Measurements from ENCODE around the gene GOLGA5.
"Not testable (repeated sequence)": the region's sequence is repeated elsewhere in the genome, so short reads cannot be mapped to it uniquely, and the experiment has no call there.

GOLGA5 gene

GRCh38 chr14:92793709-92794546 lies at the start of gene GOLGA5:
Gene GOLGA5, plus strand, starts transcription at chr14:92794305. Its CDS starts 3,133 bp downstream, at chr14:92797438.
- peak; percentile 97 for DNase-seq

GRCh38 chr14:92747701-92748258 lies 46.3 kb upstream of the GOLGA5 start:
- no peak for DNase-seq

DNA sequence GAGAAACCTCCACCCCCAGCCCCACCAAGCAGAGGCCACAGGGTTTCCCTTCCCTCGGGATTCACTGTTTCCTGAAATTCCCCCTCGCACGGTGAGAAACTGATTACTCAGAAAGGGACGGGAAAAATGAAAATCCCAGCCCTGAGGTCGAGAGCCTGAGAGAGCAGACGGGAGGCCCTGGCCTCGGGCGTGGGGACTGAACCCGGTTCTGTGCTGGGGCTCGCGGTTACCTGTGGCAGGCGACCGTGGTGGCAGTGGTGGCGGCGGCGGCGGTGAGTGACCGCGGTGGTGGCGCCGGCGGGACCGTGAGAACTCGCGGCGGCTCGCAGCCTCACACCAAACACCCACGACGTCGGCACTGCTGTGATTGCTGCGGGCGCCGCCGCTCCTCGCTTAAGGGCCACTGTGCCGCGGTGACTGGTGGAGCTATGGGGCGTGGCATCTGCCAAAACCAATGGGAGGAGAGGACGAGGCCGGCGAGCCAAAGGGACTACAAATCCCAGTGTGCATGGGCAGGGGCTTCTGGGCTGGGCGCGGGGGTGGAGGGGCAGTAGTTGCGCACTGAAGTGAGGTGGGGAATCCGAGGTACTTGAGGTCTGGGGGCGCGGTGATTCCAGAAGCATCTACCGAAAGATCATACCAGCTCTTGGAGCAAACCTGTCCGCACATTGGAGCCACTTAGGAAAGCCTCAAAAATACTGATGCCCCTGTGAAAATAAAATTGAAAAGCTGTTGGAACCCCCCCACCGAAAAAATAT lies 45.7 kb upstream of the GOLGA5 start, which contains the start of gene LGMN:
Gene LGMN, minus strand, starts transcription at position 369 of the 758 bp plus-strand sequence. CDS start 15,841 bp downstream, outside the sequence.
- peak; percentile 94 for DNase-seq

GRCh38 chr14:92750222-92750728 lies 43.8 kb upstream of the GOLGA5 start:
- not testable (repeated sequence) for DNase-seq

- DNase-seq, result no peak
Measured at GRCh38 chr14:92750994-92751400, 43.1 kb upstream of the GOLGA5 start.

GRCh38 chr14:92751819-92752218 lies 42.3 kb upstream of the GOLGA5 start:
- DNase-seq, result no peak

DNA sequence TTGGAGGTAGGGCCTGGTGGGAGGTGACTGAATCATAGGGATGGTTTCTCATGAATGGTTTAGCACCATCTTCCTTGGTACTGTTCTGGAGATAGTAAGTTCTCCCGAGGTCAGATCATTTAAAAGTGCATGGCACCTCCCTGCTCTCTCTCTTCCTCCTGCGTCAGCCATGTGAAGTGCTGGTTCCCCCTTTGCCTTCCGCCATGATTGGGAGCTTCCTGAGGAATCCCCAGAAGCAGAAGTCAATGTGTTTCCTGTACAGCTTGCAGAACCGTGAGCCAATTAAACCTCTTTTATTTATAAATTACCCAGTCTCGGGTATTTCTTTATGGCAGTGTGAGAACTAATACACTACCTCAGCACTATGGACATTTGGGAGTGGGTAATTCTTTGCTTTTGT lies 40.9 kb upstream of the GOLGA5 start:
- no peak for DNase-seq

GRCh38 chr14:92754966-92755365 lies 39.1 kb upstream of the GOLGA5 start:
- peak; percentile 86 for DNase-seq

DNA sequence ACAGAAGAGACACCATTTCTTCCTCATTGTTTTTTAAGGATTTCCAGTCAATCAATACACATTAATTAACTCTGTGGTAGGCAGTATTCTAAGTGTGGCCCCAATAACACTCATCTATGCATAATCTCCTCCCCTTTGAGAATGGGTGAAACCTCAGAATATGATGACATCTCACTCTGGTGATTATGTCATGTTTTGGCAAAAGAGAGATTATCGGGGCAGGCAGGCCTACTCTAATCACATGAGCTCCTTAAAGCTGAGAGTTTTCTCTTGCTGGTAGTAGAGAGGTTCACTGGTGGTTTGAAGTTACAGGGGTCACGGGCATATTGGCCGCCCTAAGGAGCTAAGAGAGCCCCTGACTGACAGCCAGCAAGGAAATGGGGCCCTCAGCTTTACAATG lies 38.6 kb upstream of the GOLGA5 start:
- DNase-seq, result no peak

DNA sequence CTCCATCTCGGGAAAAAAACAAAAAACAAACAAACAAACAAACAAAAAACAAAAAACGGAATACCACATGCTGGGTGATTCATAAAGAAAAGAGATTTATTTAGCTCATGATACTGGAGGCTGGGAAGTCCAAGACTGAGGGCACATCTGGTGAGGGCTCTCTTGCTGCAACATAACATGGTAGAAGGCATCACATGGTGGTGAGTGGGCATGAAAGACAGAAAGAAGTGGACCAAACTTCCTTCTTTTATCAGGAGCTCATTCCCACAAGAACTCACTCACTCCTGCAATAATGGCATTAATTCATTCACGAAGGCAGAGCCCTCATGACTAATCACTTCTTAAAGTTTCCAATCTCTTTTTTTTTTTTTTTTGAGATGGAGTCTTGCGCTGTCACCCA lies 37.7 kb upstream of the GOLGA5 start:
- DNase-seq, result no peak

DNA sequence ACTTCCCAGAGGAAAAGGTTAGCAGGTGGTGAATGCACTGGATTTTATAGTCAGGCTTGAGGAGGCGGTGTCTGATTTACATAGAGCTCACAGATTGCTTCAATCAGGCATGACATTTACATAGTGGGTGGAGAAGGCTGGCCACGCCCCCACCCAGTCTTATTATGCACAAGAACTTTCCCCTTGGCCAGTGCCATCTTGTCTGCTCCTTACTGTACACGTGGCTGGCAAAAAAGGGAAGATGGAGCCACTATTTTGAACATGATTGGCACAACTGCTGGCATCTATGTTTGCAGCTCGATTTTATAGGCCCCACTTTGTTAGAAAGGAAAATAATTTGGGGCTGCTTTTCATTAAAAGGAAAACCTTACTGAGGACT lies 34.8 kb upstream of the GOLGA5 start:
- peak; percentile 66 for DNase-seq

- DNase-seq, result no peak
Measured at GRCh38 chr14:92759679-92760523, 34.2 kb upstream of the GOLGA5 start.

GRCh38 chr14:92760524-92760805 lies 33.6 kb upstream of the GOLGA5 start:
- no peak for DNase-seq

DNA sequence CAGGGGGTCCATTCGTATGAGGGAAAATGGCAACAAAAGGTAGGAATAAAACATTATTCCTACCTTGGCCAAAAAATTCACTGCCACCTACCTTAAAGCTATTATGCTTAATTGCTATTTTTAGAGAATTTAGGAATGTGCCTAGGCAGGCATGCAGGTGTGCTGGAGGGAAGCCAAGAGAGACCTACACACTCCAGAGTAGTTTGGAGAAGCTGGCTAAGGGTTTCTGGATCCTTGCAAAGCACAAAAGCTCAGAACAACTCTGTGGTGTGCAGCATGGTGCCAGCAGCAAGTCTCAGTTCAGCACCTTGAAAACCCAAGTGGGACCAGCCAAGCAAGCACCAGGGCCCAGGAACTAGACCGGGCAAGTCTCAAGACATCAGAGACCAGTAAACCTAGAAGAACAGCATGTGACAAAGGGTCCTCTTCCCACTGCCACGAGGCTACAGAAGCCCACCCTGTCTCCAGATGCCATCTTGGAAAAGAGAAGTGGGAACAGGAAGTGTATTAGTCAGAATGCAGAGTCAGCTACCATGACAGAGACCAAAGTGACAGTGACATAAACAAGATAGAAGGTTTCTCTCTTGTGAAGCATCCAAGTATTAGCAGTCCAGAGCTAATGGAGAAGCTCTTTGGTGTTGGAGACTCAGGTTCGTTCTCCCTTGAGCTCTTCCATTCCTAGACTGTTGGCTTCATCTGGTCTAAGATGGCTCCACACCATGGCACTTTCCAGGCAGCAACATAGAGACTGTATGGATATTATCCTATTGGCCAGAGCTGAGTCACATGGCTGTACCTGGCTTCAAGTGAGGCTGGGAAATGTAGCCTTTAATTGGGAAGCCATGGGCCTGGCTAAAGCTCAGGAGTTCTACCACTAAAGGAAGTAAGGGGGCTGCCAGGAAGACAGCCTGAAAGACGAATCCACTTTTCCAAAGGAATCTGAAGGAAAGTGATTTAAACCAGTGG lies 30.2 kb upstream of the GOLGA5 start:
- DNase-seq, result not testable (repeated sequence)

DNA sequence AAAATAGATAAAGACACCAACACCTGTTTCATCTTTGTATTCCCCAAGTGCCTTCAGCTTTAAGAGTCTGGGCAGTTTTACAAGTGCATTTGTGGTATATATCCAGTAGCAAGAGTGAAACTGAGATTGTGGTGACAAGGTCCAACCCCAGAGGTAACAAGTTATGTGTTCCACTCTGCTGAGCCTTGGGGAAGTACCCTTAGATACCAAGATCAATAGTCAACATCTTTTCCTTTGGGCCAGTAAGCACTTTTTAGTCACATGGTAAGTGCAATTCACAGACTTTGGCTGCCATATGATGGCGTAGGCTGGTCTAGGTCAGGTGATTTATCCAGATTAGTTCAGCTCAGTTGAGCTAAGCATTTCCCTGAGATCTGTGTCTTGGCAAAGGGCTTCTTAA lies 25.9 kb upstream of the GOLGA5 start:
- not testable (repeated sequence) for DNase-seq

DNA sequence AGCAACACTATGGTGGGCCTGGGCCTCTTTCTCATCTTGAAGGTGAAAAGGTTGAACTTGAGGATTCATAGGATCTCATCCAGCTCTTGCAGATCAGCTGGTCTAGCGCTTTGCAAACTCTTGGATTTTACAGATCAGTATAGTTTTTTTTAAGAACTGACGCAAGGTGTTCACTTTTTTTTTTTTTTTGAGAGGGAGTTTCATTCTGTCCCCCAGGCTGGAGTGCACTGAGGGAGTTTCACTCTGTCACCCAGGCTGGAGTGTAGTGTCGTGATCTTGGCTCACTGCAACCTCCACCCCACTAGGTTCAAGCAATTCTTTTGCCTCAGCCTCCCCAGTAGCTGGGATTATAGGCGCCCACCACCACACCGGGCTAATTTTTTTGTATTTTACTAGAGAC lies 25.3 kb upstream of the GOLGA5 start:
- no peak for DNase-seq

DNA sequence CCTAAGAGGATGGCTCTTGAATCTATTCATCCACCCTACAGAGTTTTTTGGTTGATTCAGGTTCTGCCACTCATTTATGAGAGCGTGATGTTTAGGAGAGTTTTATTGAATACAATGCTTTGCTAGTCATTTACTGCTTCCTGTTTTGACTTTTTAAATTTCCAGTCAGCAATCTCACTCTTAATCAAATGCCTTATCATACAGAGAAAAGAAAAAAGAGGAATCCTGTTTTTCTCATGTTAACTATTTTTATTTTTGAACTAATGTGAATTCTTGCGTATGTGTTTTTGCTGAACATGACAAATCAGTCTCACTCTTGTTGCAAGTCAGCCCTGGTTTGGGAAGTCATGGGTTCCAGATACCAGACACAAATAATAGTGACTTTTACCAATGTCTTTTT lies 23.6 kb upstream of the GOLGA5 start:
- DNase-seq, result no peak

- DNase-seq, result no peak
Measured at GRCh38 chr14:92774572-92774971, 19.5 kb upstream of the GOLGA5 start.

GRCh38 chr14:92775292-92775691 lies 18.8 kb upstream of the GOLGA5 start:
- DNase-seq, result not testable (repeated sequence)

GRCh38 chr14:92778868-92779565 lies 15.1 kb upstream of the GOLGA5 start:
- DNase-seq, result not testable (repeated sequence)

All from NCI-H774 (cell line).